H1 (cell line): ENCODE measurements around the gene PLCZ1. TPM values are rescaled to one million over a fixed set of nuclear protein-coding genes. Genes with fewer than 3 reads are reported as not detected.

Experiments
- CTCF ChIA-PET: fragments of 300-600 bp; sonication (Branson Sonifier 250); formaldehyde crosslinking; loops from one replicate; lab custom pipeline; 2021; ENCODE audit not compliant: partially characterized antibody; lab: Charles Lee
- POLR2A ChIA-PET: fragments of 300-600 bp; sonication (Branson Sonifier 250); formaldehyde crosslinking; loops from one replicate; lab custom pipeline; 2021; ENCODE audit warnings: inconsistent platforms; ENCODE audit not compliant: partially characterized antibody; lab: Charles Lee
- DNase-seq, 2 experiments: peaks; one replicate each; pipeline versions ENCODE4 v3.0.0 to v3.0.0-alpha.2; 2010 to 2022; ENCODE audit warnings: low spot score in 2 of 2, low read depth in 1 of 2, mixed read lengths in 1 of 2
- FAIRE-seq: peaks from 2 replicates; lab custom pipeline; 2011; peaks lifted over from hg19 to GRCh38; lab: Jason Lieb, UNC
- H2AFZ ChIP-seq: 2 replicates; pipeline ENCODE4 v1.8.1; 2012; ENCODE audit warnings: low read length, inconsistent platforms
- H2AK5ac ChIP-seq: 2 replicates; pipeline ENCODE4 v1.6.1; 2013; ENCODE audit warnings: low read depth, low read length
- H2BK120ac ChIP-seq: replicated peaks from 2 replicates; pipeline ENCODE3; 2013; ENCODE audit warnings: low read depth, low read length, inconsistent platforms
- H2BK12ac ChIP-seq: 2 replicates; pipeline ENCODE4 v1.6.1; 2013; ENCODE audit warnings: low read depth, low read length
- H2BK15ac ChIP-seq: 2 replicates; pipeline ENCODE4 v1.6.1; 2013; ENCODE audit warnings: low read length
- H2BK20ac ChIP-seq: 2 replicates; pipeline ENCODE4 v1.6.1; 2013; ENCODE audit warnings: low read length
- H2BK5ac ChIP-seq: 2 replicates; pipeline ENCODE4 v1.6.1; 2013; ENCODE audit warnings: low read depth, low read length
- H3K14ac ChIP-seq: 2 replicates; pipeline ENCODE4 v1.6.1; 2013; ENCODE audit warnings: inconsistent platforms; ENCODE audit not compliant: insufficient read length
- H3K18ac ChIP-seq: 2 replicates; pipeline ENCODE4 v1.6.1; 2013; ENCODE audit warnings: low read length; ENCODE audit errors: extremely low read depth
- H3K23ac ChIP-seq: 2 replicates; pipeline ENCODE4 v1.6.1; 2013; ENCODE audit warnings: inconsistent platforms; ENCODE audit not compliant: insufficient read length
- H3K23me2 ChIP-seq: 2 replicates; pipeline ENCODE4 v1.6.1; 2013; ENCODE audit warnings: low read depth, low read length
- H3K27ac ChIP-seq: 2 replicates; pipeline ENCODE4 v1.6.1; 2011; ENCODE audit warnings: low read depth, low read length, inconsistent platforms
- H3K27me3 ChIP-seq, 4 experiments: replicated peaks in 1 of 4; 1 replicate in 1 of 4; 2 replicates in 3 of 4; pipeline versions ENCODE4 v1.6.1 to v1.8.1; 2011 to 2013; ENCODE audit warnings: low read length in 3 of 4, mild to moderate bottlenecking in 3 of 4, inconsistent platforms in 2 of 4, mixed read lengths in 2 of 4, moderate library complexity in 1 of 4; ENCODE audit not compliant: control insufficient read depth in 3 of 4, insufficient read depth in 3 of 4; ENCODE audit errors: extremely low read depth in 1 of 4
- H3K36me3 ChIP-seq, 4 experiments: 2 replicates each; pipeline versions ENCODE4 v1.6.1 to v1.8.1; 2011 to 2013; ENCODE audit warnings: mild to moderate bottlenecking in 4 of 4, low read length in 3 of 4, moderate library complexity in 2 of 4, control low read depth in 1 of 4, inconsistent platforms in 1 of 4; ENCODE audit not compliant: insufficient read depth in 4 of 4, control insufficient read depth in 2 of 4
- H3K4ac ChIP-seq: replicated peaks from 2 replicates; pipeline ENCODE3; 2013; ENCODE audit warnings: low read length, low read depth, mixed read lengths, inconsistent platforms; ENCODE audit not compliant: insufficient read length
- H3K4me1 ChIP-seq, 4 experiments: replicated peaks in 1 of 4; 1 replicate in 1 of 4; 2 replicates in 3 of 4; pipeline versions ENCODE4 v1.6.1 to v1.8.1; 2011 to 2013; ENCODE audit warnings: low read length in 3 of 4, inconsistent platforms in 2 of 4, mixed read lengths in 1 of 4; ENCODE audit not compliant: insufficient read depth in 4 of 4, control insufficient read depth in 3 of 4
- H3K4me2 ChIP-seq, 2 experiments: 2 replicates each; pipeline versions ENCODE4 v1.6.1 to v1.8.1; 2011 to 2013; ENCODE audit warnings: low read depth in 2 of 2, low read length in 2 of 2, control low read depth in 1 of 2, inconsistent platforms in 1 of 2, mild to moderate bottlenecking in 1 of 2; ENCODE audit not compliant: insufficient read depth in 1 of 2
- H3K4me3 ChIP-seq, 4 experiments: fragments of 200-600, 300-600 bp in 1 of 4; sonication (generic), shearing (Covaris generic), sonication (Bioruptor Twin) in 1 of 4; 2 replicates each; pipeline versions ENCODE4 v1.5.1 to v1.8.1; 2011 to 2016; ENCODE audit warnings: low read length in 4 of 4, low read depth in 3 of 4, control low read depth in 2 of 4, inconsistent platforms in 2 of 4, mild to moderate bottlenecking in 2 of 4, mixed read lengths in 1 of 4, moderate library complexity in 1 of 4; ENCODE audit not compliant: insufficient read depth in 2 of 4; ENCODE audit errors: extremely low read depth in 1 of 4
- H3K56ac ChIP-seq: replicated peaks from 2 replicates; pipeline ENCODE3; 2013; ENCODE audit warnings: low read depth, mild to moderate bottlenecking, mixed read lengths, low read length, inconsistent platforms; ENCODE audit not compliant: insufficient read length
- H3K79me1 ChIP-seq: 2 replicates; pipeline ENCODE4 v1.6.1; 2013; ENCODE audit warnings: low read depth, low read length, control low read depth
- H3K79me2 ChIP-seq, 2 experiments: 2 replicates each; pipeline versions ENCODE4 v1.6.1 to v1.8.1; 2012 to 2013; ENCODE audit warnings: low read length in 2 of 2, mild to moderate bottlenecking in 2 of 2, inconsistent platforms in 1 of 2; ENCODE audit not compliant: insufficient read depth in 2 of 2, control insufficient read depth in 1 of 2
- H3K9ac ChIP-seq, 4 experiments: replicated peaks in 1 of 4; 1 replicate in 1 of 4; 2 replicates in 3 of 4; pipeline versions ENCODE4 v1.6.1 to v1.8.1; 2011 to 2013; ENCODE audit warnings: low read depth in 3 of 4, low read length in 3 of 4, control low read depth in 2 of 4, mild to moderate bottlenecking in 2 of 4, moderate library complexity in 2 of 4, inconsistent platforms in 1 of 4; ENCODE audit errors: extremely low read depth in 1 of 4
- H3K9me3 ChIP-seq, 2 experiments: 2 replicates each; pipeline versions ENCODE4 v1.6.1 to v1.8.1; 2012 to 2013; ENCODE audit warnings: mild to moderate bottlenecking in 2 of 2, moderate library complexity in 2 of 2, control low read depth in 1 of 2, inconsistent platforms in 1 of 2, low read depth in 1 of 2, low read length in 1 of 2, mixed read lengths in 1 of 2; ENCODE audit not compliant: insufficient read depth in 2 of 2
- H4K20me1 ChIP-seq, 2 experiments: replicated peaks in 1 of 2; 2 replicates each; pipeline versions ENCODE3 to v1.8.1; 2011 to 2013; ENCODE audit warnings: inconsistent platforms in 2 of 2, low read length in 2 of 2, mild to moderate bottlenecking in 1 of 2; ENCODE audit not compliant: insufficient read depth in 2 of 2, control insufficient read depth in 1 of 2
- H4K5ac ChIP-seq: 2 replicates; pipeline ENCODE4 v1.6.1; 2013; ENCODE audit warnings: low read length, low read depth, mixed read lengths, inconsistent platforms; ENCODE audit not compliant: insufficient read length
- H4K8ac ChIP-seq: 2 replicates; pipeline ENCODE4 v1.8.0; 2013; ENCODE audit warnings: mild to moderate bottlenecking, moderate library complexity, low read length, inconsistent platforms; ENCODE audit not compliant: insufficient read depth; ENCODE audit errors: extremely low read depth
- H4K91ac ChIP-seq: replicated peaks from 2 replicates; pipeline ENCODE3; 2013; ENCODE audit warnings: low read length, mixed read lengths, inconsistent platforms; ENCODE audit not compliant: insufficient read length
- BACH1 ChIP-seq: IDR thresholded peaks from 2 replicates; pipeline ENCODE4 v1.6.1; 2012; ENCODE audit warnings: low read length, improper control_type of control experiment
- BCL11A ChIP-seq, 2 experiments: IDR thresholded peaks; one replicate each; pipeline ENCODE4 v1.6.1; 2011; ENCODE audit warnings: low read depth in 2 of 2, low read length in 2 of 2, mild to moderate bottlenecking in 2 of 2
- HDAC2 ChIP-seq, 2 experiments: fragments of 300-600 bp in 1 of 2; sonication (generic) in 1 of 2; IDR thresholded peaks; 2 replicates each; pipeline ENCODE4 v1.6.1; 2011 to 2012; ENCODE audit warnings: low read depth in 2 of 2, low read length in 2 of 2, mild to moderate bottlenecking in 2 of 2, moderate library complexity in 2 of 2, borderline replicate concordance in 1 of 2, inconsistent platforms in 1 of 2
- KDM4A ChIP-seq: IDR thresholded peaks from one replicate; pipeline ENCODE4 v1.7.1; 2012; ENCODE audit warnings: low read depth, mild to moderate bottlenecking, moderate library complexity, low read length, inconsistent platforms; ENCODE audit not compliant: severe bottlenecking
- MAFK ChIP-seq: IDR thresholded peaks from 2 replicates; pipeline ENCODE4 v1.6.1; 2012; ENCODE audit warnings: low read depth, mild to moderate bottlenecking, improper control_type of control experiment, low read length
- NRF1 ChIP-seq: IDR thresholded peaks from 2 replicates; pipeline ENCODE4 v1.6.1; 2011; ENCODE audit warnings: mild to moderate bottlenecking, low read depth, low read length, improper control_type of control experiment
- PHF8 ChIP-seq: fragments of 200-600 bp; sonication (generic); conservative IDR thresholded peaks from 2 replicates; pipeline ENCODE4 v1.7.1; 2012; ENCODE audit warnings: low read depth, mild to moderate bottlenecking, inconsistent platforms, low read length, moderate library complexity
- POLR2AphosphoS5 ChIP-seq: IDR thresholded peaks from 2 replicates; pipeline ENCODE4 v1.6.1; 2011; ENCODE audit warnings: low read depth, low read length
- SIRT6 ChIP-seq: IDR thresholded peaks from one replicate; pipeline ENCODE4 v1.7.1; 2012; ENCODE audit warnings: low read length, inconsistent platforms
- WGBS, 2 experiments: shearing (Covaris generic) in 1 of 2; methylation state at CpG; one replicate each; pipeline versions ENCODE4 v1.1.6 to v1.1.7; 2013 to 2015; ENCODE audit warnings: low lambda C conversion rate in 2 of 2, mixed read lengths in 2 of 2, inconsistent platforms in 1 of 2, low coverage in 1 of 2, missing lambda C conversion rate in 1 of 2; ENCODE audit not compliant: insufficient replicate concordance in 2 of 2, insufficient coverage in 1 of 2, insufficient read length in 1 of 2; ENCODE audit errors: extremely low coverage in 1 of 2, missing lambda C conversion rate in 1 of 2; 5-methylcytosine and 5-hydroxymethylcytosine counted together
- polyA plus RNA-seq, 7 experiments: library from polyadenylated mRNA; depleted of rRNA in 3 of 7; stranded (reverse) in 5 of 7; unstranded in 2 of 7; fragments of >200 nt in 5 of 7; fragments of 200-250 nt in 2 of 7; gene quantifications; 1 replicate in 5 of 7; 2 replicates in 1 of 7; 4 replicates in 1 of 7; pipeline versions ENCODE4 v1.2.1 to v1.2.3, GENCODE V29; 2011 to 2013; ENCODE audit warnings: missing spikeins in 2 of 7, mixed read lengths in 2 of 7
- total RNA-seq: library from RNA; stranded (reverse); fragmentation: NEBNext Ultra II Directional; extraction: Animal tissue kit (Norgen Biotek cat#: 25700); gene quantifications from 2 replicates; pipeline ENCODE4 v1.2.1, GENCODE V29; 2021
- TF ChIP-seq, protein P1 (sequence below): IDR thresholded peaks from 2 replicates; pipeline ENCODE4 v1.6.1; 2012; ENCODE audit warnings: inconsistent platforms

Gene PLCZ1
- total and polyA plus RNA-seq, 2 of the 8 experiments (the other 6 are each of a cell fraction or from before 2014, with no cell fraction given), result not detected

DNA sequence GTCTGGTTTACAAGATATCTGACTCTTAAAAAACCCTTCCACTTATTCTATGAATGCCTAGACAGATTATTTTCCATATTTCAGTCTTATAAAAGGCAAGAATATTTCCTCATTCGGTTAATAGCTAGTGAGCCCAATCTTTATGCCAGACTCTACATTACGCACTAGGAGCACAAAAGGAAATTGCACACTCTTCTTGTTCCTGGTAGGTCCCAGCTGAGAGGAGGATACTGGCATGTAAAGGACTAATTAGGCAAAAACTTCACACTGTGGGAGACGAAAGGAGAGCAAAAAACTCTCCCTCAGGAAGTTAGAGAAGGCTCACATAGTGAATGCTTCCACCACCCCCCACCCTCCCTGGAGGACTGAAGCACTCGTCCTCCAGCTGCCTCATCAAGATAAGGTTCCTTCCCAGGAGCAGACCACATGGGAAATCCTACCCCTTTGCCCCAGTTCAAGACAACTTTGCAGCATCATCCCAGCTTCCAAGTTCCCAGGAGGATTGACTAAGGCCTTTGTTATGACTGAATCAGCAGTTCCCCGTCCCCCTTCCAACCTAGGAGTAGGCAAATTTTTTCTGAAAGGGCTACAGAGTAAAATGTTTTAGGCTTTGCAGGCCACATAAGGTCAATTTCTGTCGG is 14.6 kb upstream of the PLCZ1 start:
- Histone ChIP-seq H2BK15ac (no peak overlapping the region), H2BK20ac (peak overlapping the region; percentile 27; the same call in 1 of the 2 replicates), H3K4me3 (no peak overlapping the region), H3K9ac (no peak overlapping the region), H3K23me2 (no peaks in the 10 kb centered on the region), H3K9me3 (no peaks in the 10 kb centered on the region), H2BK5ac (peak overlapping the region; percentile 55; the same call in 1 of the 2 replicates), H3K23ac (no peak overlapping the region), H3K4ac (no peak overlapping the region), H3K56ac (no peak overlapping the region), H3K27ac (peak overlapping the region; percentile 43; the same call in 1 of the 2 replicates), H3K18ac (0 out of 2 replicates have a peak overlapping the region, but pooled peaks have one; percentile 44), H3K79me2 (no peaks in the 10 kb centered on the region), H4K91ac (peak overlapping the region; percentile 50), H3K36me3 (no peaks in the 10 kb centered on the region), H3K4me1 (peaks cover 8 to 22% (median 12%) of the 10 kb centered on the region in 4 experiments), H4K20me1 (no peaks in the 10 kb centered on the region), H3K14ac (no peak overlapping the region), H4K5ac (peak overlapping the region; percentile 20), H2BK120ac (peak overlapping the region; percentile 25), H3K4me2 (peak overlapping the region in 1 of 2 experiments; percentile 15; a peak in 3 of 4 replicates), H2AK5ac (no peak overlapping the region), H2BK12ac (peak overlapping the region; percentile 82), H2AFZ (peak overlapping the region; percentile 20; the same call in 1 of the 2 replicates), H4K8ac (no peak overlapping the region), H3K79me1 (no peaks in the 10 kb centered on the region), H3K27me3 (no peaks in the 10 kb centered on the region)
- TF ChIP-seq, protein P1, sequence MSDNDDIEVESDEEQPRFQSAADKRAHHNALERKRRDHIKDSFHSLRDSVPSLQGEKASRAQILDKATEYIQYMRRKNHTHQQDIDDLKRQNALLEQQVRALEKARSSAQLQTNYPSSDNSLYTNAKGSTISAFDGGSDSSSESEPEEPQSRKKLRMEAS, result 0 out of 2 replicates have a peak, but pooled peaks have one; percentile 15
- no peak for TF ChIP-seq SIRT6
- peak; percentile 91 for TF ChIP-seq BACH1
- no peak for TF ChIP-seq KDM4A
- no peak for TF ChIP-seq PHF8
- no peak; a peak in 1 of 4 replicates for TF ChIP-seq HDAC2 (IDR thresholded peaks at IDR 0.05; ENCODE audit: borderline replicate concordance in 1 of 2, low read depth in 2 of 2, low read length in 2 of 2)
- peak; percentile 67; the same call in 1 of the 2 replicates for TF ChIP-seq MAFK
- no peak for TF ChIP-seq BCL11A (IDR thresholded peaks at IDR 0.05; ENCODE audit: low read depth in 2 of 2, low read length in 2 of 2)
- no peak for TF ChIP-seq NRF1
- TF ChIP-seq POLR2AphosphoS5, result no peak
- CTCF ChIA-PET, result interaction anchor here (0.5 to 1.2 kb wide), 6 partner anchors 30 to 250 kb away, joined by 3 to 4 read pairs (median 3); no protein-coding TSS in a partner anchor
- POLR2A ChIA-PET, result interaction anchor here (1.1 kb wide), 1 partner anchor 9 kb away, joined by 3 read pairs; no protein-coding TSS in a partner anchor
- WGBS, 2 experiments, result 65% methylated on average over 6 of the region's 6 CpGs; no CpG with 5 or more reads in 1 of the 2 experiments
- peak; percentile 13 for FAIRE-seq
- DNase-seq, result peak in 1 of 2 experiments; percentile 7
